Activated CD4-positive, alpha-beta memory T cell treated with anti-CD3 and anti-CD28 coated beads, Interleukin-2, amount 10 ng/mL, durations not matched to agents 7 days and 5 days (primary cell): ENCODE data around the gene ITGAV. TPM values are rescaled to one million over a fixed set of nuclear protein-coding genes. Genes with fewer than 3 reads are reported as not detected.

Experiments
- CTCF ChIA-PET: fragments of 350-600 bp; sonication (Branson Sonifier 250); formaldehyde crosslinking; loops from one replicate; lab custom pipeline; 2021; ENCODE audit warnings: antibody characterized with exemption, inconsistent platforms; lab: Charles Lee
- POLR2A ChIA-PET: fragments of 350-600 bp; sonication (Branson Sonifier 250); formaldehyde crosslinking; loops from one replicate; lab custom pipeline; 2021; ENCODE audit warnings: antibody characterized with exemption; lab: Charles Lee
- DNase-seq: peaks from one replicate; pipeline ENCODE4 v3.0.0-alpha.2; 2020
- H3K27ac Mint-ChIP-seq: one replicate; pipeline ENCODE4 v1.8.0; 2021; ENCODE audit warnings: mild to moderate bottlenecking, mixed read lengths
- H3K27me3 Mint-ChIP-seq: one replicate; pipeline ENCODE4 v1.8.0; 2021; ENCODE audit warnings: mixed read lengths
- H3K36me3 Mint-ChIP-seq: one replicate; pipeline ENCODE4 v1.8.0; 2021; ENCODE audit warnings: low read depth, mixed read lengths
- H3K4me1 Mint-ChIP-seq: one replicate; pipeline ENCODE4 v1.8.0; 2021; ENCODE audit warnings: mixed read lengths
- H3K4me3 Mint-ChIP-seq: one replicate; pipeline ENCODE4 v1.8.0; 2021; ENCODE audit warnings: mild to moderate bottlenecking, mixed read lengths
- H3K9me3 Mint-ChIP-seq: one replicate; pipeline ENCODE4 v1.8.0; 2021; ENCODE audit warnings: mixed read lengths
- total RNA-seq, 2 experiments: library from RNA; stranded (reverse); gene quantifications; one replicate each; pipeline ENCODE4 v1.2.3, GENCODE V29; 2021

ITGAV gene
- total RNA-seq, 2 experiments from 2014 or later: 9.8 to 10.2 TPM

DNA sequence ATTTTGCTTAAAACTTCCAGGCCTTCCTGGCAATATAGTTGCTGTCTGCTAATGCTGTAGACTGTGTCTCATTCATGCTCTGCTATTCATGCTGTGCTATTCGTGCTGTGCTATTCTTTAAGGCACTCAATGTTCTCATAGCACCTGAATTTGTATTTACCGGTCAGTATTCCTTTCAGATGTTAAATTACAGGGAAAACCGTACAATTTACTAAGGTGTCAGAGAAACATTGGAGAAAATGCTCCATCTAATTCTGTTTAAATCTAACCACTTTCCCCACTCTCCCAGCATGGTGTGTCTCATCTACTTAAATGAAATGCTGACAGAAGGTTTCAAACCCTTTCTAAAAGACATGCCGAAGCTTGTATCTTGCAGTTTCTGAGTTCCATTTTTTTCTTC lies 129.0 kb downstream of the ITGAV start:
- Mint-ChIP-seq H3K9me3 (no peaks in the 10 kb centered on the region), H3K4me3 (no peak overlapping the region), H3K27ac (no peak overlapping the region), H3K27me3 (peaks cover 5% of the 10 kb centered on the region), H3K4me1 (no peaks in the 10 kb centered on the region), H3K36me3 (no peaks in the 10 kb centered on the region)
- ChIA-PET POLR2A (no interaction called here), CTCF (no interaction called here)
- no peak for DNase-seq

DNA sequence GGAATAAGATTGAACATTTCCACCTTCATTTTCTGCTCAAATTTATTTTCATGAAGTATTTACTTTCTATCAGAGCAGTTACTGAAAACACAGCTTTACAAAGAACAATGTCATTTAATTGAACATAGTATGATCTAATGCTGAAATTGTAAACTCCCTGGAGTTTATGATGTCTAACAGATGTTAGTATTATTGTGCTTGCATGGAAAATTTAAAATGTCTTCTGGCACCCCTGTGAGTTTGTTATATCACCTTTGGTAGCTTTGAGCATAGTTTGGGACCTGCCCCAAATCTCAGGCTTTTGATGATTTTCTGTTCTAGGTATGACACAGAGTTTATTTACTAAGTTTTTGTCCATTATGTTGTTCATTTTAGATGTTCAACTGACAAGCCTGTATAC lies 132.1 kb downstream of the ITGAV start:
- ChIA-PET CTCF (no interaction called here), POLR2A (no interaction called here)
- no peak overlapping the region for H3K27ac Mint-ChIP-seq

DNA sequence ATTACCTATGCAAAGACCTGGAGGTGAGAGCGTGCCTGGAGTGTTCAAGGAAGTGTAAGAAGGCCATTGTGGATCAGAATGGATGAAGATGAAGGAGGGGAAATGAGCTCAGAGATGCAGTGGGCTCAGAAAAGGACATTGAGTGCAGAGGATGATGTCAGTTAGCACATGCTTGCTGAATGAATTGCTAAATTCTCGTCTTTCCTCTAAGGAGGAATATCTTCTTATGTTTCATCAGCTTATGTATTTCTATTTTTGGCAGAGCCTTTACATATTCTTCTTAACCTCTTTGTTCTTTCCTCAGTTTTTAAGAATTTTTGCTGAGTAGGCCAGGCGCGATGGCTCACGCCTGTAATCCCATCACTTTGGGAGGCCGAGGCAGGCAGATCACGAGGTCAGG lies 134.9 kb downstream of the ITGAV start:
- H3K9me3 Mint-ChIP-seq: no peaks in the 10 kb centered on the region
- no peak for DNase-seq
- H3K36me3 Mint-ChIP-seq: no peaks in the 10 kb centered on the region
- no peak overlapping the region for H3K27ac Mint-ChIP-seq
- ChIA-PET POLR2A (no interaction called here), CTCF (no interaction called here)
- H3K4me3 Mint-ChIP-seq: no peak overlapping the region
- peaks cover 5% of the 10 kb centered on the region for H3K27me3 Mint-ChIP-seq
- no peaks in the 10 kb centered on the region for H3K4me1 Mint-ChIP-seq

More for the DNA sequence above, 132.1 kb downstream of the ITGAV start:
- DNase-seq: no peak
- H3K4me3 Mint-ChIP-seq: no peak overlapping the region
- H3K4me1 Mint-ChIP-seq: no peaks in the 10 kb centered on the region
- H3K9me3 Mint-ChIP-seq: no peaks in the 10 kb centered on the region
- peaks cover 5% of the 10 kb centered on the region for H3K27me3 Mint-ChIP-seq
- no peaks in the 10 kb centered on the region for H3K36me3 Mint-ChIP-seq

DNA sequence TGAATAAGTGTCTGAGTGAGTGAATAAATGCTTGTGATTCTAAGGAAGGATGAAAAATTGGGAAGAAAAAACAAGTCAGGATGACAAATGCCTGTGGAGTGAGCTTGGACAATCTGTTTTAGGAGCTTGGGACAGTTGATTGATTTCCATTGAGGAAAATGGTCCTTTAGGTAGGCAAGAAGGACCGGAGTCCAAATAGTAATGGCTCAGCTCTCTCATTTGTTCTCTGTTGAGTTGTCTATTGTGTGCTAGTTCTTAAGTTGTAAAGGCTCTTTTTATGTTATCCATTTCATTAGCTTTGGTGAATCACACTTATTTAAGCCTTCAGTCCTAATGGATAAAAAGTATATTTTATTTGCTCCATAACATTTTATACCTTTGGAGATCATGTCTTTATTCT lies 135.9 kb downstream of the ITGAV start:
- DNase-seq: no peak
- ChIA-PET POLR2A (no interaction called here), CTCF (no interaction called here)
- Mint-ChIP-seq H3K27me3 (peaks cover 5% of the 10 kb centered on the region), H3K4me1 (no peaks in the 10 kb centered on the region), H3K27ac (no peak overlapping the region), H3K9me3 (no peaks in the 10 kb centered on the region), H3K4me3 (no peak overlapping the region), H3K36me3 (no peaks in the 10 kb centered on the region)

DNA sequence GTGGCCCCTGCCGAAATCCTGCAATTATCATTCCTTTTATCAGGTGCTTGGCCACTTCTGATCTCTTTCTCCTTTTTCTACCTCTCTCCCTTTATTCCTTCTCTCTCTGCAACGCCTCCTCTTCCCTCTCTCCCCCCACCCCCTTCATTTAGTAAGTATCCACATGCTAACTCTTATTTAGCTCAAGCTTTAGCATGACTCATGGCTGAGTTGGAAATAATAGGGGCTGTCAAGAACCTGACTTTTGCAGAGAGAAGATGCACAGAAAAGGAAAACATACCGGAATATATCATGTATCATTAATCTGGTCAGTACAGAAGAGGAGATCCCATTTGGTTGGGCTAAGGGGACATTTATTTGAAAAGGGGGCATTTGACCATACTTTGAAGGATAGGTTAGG lies 137.1 kb downstream of the ITGAV start:
- peaks cover 3% of the 10 kb centered on the region for H3K27me3 Mint-ChIP-seq
- H3K4me1 Mint-ChIP-seq: no peaks in the 10 kb centered on the region
- no peaks in the 10 kb centered on the region for H3K36me3 Mint-ChIP-seq
- no peak overlapping the region for H3K4me3 Mint-ChIP-seq
- no peak overlapping the region for H3K27ac Mint-ChIP-seq
- no peak for DNase-seq
- ChIA-PET CTCF (no interaction called here), POLR2A (no interaction called here)
- H3K9me3 Mint-ChIP-seq: no peaks in the 10 kb centered on the region

DNA sequence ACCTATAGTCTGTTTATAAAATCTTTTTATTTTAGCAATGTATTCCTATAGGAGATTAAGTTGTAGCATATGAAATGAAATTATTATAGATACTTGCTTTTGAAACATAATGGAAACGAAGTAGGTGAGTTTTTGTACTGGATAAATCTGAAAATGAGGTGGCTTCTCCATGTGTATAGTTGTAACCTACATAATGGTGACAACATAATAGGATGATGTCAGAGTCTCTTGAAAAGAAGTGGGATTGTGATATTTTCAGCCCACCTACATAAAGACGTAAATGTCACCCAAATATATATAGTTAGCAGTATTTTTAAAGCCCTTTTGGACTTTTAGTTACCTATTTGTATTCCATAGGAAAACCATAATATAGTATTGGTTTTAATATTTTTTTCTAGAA lies 138.8 kb downstream of the ITGAV start:
- DNase-seq: no peak
- H3K4me1 Mint-ChIP-seq: no peaks in the 10 kb centered on the region
- CTCF ChIA-PET: no interaction called here
- POLR2A ChIA-PET: no interaction called here
- no peaks in the 10 kb centered on the region for H3K27me3 Mint-ChIP-seq
- no peak overlapping the region for H3K4me3 Mint-ChIP-seq
- no peaks in the 10 kb centered on the region for H3K9me3 Mint-ChIP-seq
- H3K27ac Mint-ChIP-seq: no peak overlapping the region
- no peaks in the 10 kb centered on the region for H3K36me3 Mint-ChIP-seq

Other genes starting within 250 kb of the ITGAV start
- 10 to 100 TPM; 63.3 to 67.5 TPM for gene ZC3H15, start 103.8 kb upstream of the ITGAV start, total RNA-seq
- 1 to 10 TPM in 1 of 2 experiments, under 1 TPM in 1; 0.65 to 1.0 TPM for gene FAM171B, start 104.0 kb downstream of the ITGAV start, total RNA-seq